Hepatic stellate cell (primary cell): ENCODE measurements around the gene RIMKLA.

Experiments
- DNase-seq: peaks from one replicate; pipeline ENCODE4 v3.0.0; 2011; ENCODE audit warnings: low spot score

RIMKLA gene

GRCh38 chr1:42380586-42381279, at the start of gene RIMKLA:
RIMKLA (plus strand) TSS chr1:42380792; CDS start chr1:42380935, 143 bp downstream.
- DNase-seq, result peak; percentile 60

- no peak for DNase-seq
These were observed 47.7 kb upstream of the RIMKLA start for GRCh38 chr1:42332877-42333276.

GRCh38 chr1:42333662-42334239, 46.8 kb upstream of the RIMKLA start:
- DNase-seq, result no peak

- peak; percentile 72 for DNase-seq
These were observed 46.1 kb upstream of the RIMKLA start for GRCh38 chr1:42334240-42335049.

- DNase-seq, result peak; percentile 94
These were observed 45.4 kb upstream of the RIMKLA start, which contains the start of gene FOXJ3 for GRCh38 chr1:42335050-42335808. FOXJ3 (minus strand) TSS chr1:42335235; CDS start chr1:42311093, 24,142 bp downstream.

GRCh38 chr1:42335809-42336518, 44.6 kb upstream of the RIMKLA start:
- DNase-seq, result peak; percentile 15

GRCh38 chr1:42336978-42337377, 43.6 kb upstream of the RIMKLA start:
- DNase-seq, result no peak

- no peak for DNase-seq
These were observed 40.5 kb upstream of the RIMKLA start for GRCh38 chr1:42340093-42340492.

GRCh38 chr1:42340901-42341300, 39.7 kb upstream of the RIMKLA start:
- DNase-seq, result no peak

- no peak for DNase-seq
These were observed 37.5 kb upstream of the RIMKLA start for GRCh38 chr1:42343049-42343448.

- DNase-seq, result no peak
These were observed 32.1 kb upstream of the RIMKLA start for GRCh38 chr1:42348498-42348897.

- DNase-seq, result no peak
These were observed 30.5 kb upstream of the RIMKLA start for GRCh38 chr1:42350086-42350485.

GRCh38 chr1:42358791-42359190, 21.8 kb upstream of the RIMKLA start:
- no peak for DNase-seq

- no peak for DNase-seq
These were observed 21.1 kb upstream of the RIMKLA start for GRCh38 chr1:42359466-42359865.

GRCh38 chr1:42364089-42364488, 16.5 kb upstream of the RIMKLA start:
- no peak for DNase-seq

- no peak for DNase-seq
These were observed 16.1 kb upstream of the RIMKLA start for GRCh38 chr1:42364542-42364941.

GRCh38 chr1:42365118-42365517, 15.5 kb upstream of the RIMKLA start:
- no peak for DNase-seq

GRCh38 chr1:42368096-42368795, 12.3 kb upstream of the RIMKLA start:
- no peak for DNase-seq

- DNase-seq, result no peak
These were observed 11.1 kb upstream of the RIMKLA start for GRCh38 chr1:42369471-42369870.

GRCh38 chr1:42370876-42371549, 9.6 kb upstream of the RIMKLA start:
- DNase-seq, result no peak
